ENCODE data around the gene RRM2.

The RRM2 gene

DNA sequence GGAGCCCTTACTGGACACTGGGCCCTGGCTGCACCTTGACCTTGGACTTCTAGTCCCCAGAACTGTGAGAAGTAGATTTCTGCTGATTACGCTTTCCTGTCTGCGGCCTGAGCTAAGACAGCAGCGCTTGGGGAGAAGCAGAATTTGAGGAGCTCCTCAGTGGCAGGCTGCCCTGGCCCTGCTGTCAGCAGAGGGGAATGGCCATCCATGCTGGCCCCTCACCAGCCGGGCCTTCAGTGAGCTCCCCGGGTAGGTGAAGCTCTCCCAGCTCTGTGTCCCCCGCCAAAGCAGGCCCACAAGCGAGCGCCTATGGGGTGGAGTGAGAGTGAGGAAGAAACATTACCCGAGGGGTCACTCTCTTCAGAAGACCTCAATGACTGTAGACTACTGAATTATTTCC lies 51.6 kb downstream of the RRM2 start:
- DNase-seq, result no peak

DNA sequence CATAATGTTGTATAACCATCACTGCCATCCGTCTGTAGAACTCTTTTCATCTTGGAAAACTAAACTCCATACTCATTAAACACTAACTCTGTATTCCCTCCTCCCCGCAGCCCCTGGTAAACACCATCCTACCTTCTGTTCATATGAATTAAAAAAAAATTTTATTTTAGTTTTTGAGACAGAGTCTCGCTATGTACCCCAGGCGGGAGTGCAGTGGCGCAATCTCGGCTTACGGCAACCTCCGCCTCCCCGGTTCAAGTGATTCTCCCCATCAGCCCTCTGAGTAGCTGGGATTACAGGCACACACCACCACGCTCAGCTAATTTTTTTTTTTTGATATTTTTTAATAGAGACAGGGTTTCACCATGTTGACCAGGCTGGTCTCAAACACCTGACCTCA lies 52.9 kb downstream of the RRM2 start:
- DNase-seq, result no peak

DNA sequence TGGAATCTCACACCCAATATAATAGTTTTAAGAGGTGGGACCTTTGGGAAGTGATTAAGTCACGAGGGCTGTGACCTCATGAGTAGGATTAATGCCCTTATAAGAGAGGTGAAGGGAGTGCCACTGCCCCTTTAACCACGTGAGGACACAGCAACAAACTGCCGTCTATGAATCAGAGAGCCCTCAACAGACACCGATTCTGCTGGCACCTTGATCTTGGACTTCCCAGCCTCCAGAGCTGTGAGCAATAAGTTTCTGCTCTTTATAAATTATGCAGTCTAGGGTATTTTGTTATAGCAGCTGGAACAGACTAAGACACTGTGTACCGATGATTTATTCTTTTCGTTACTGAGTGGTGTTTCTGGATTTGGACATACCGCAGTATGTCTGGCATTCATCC lies 56.2 kb downstream of the RRM2 start:
- DNase-seq, result no peak

DNA sequence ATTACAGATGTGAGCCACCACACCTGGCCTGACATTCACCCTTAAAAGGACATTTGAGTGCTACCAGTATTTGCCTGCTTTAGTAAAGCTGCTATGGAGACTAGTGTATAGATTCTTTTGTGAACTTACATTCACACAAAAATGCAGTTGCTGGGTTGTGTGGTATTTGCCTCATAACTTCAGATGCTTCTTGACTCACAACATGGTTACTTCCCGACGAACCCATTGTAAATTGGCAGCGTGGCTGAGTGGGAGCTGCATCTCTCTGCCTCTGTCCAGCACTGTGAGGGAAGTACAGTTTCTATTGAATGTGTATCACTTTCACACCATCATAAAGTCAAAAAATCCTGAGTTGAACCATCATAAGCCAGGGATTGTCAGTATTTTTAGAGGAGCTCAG lies 56.9 kb downstream of the RRM2 start:
- no peak for DNase-seq

DNA sequence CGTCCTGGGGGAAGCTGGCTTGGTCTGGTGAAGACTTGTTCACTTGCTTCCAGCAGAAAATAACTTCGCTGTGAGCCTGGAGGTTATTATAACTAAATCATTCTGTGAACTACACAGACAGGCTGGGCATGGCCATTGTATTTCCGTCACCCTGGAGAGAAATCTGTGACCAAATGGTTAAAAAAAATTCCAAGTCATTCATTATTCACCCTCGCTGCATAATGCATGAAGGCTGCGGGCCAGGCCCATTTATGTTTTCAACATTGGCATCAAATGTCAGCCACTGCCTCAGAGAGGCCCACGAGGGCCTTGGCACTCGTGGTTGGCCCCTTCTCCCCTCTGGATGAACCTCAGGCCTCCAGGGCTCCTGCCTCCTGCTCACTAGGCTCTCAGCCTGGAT lies 57.7 kb downstream of the RRM2 start:
- DNase-seq, result no peak
